GM18498 (cell line): ENCODE data around the gene PACS1.

ENCODE experiments used
- ATAC-seq: cut with Tn5 transposase; IDR thresholded peaks from one replicate; pipeline ENCODE4 v1.9.1; 2021; ENCODE audit warnings: mild to moderate bottlenecking, moderate library complexity; ENCODE audit not compliant: unreplicated experiment

PACS1 gene

GRCh38 chr11:66172146-66172545 lies 102.1 kb downstream of the PACS1 start:
- no peak for ATAC-seq

DNA sequence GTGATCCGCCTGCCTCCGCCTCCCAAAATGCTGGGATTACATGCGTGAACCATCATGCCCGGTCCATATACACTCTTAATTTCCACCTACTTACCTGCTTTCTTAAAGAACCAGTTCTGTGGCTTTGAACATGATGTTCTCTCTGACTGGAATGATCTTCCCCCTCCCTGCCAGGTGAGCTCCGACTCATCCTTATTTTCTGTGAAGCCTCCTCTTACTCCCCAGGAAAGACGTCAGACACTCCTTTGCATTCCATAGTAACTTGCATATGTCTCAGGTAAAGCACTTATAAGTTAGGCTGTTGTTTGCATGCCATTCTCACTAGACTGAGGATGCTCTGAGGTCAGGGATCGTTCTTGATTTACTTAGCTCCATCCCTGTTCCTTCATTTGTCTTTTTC lies 106.6 kb downstream of the PACS1 start:
- ATAC-seq: no peak

GRCh38 chr11:66178183-66178582 lies 108.1 kb downstream of the PACS1 start:
- ATAC-seq: no peak

DNA sequence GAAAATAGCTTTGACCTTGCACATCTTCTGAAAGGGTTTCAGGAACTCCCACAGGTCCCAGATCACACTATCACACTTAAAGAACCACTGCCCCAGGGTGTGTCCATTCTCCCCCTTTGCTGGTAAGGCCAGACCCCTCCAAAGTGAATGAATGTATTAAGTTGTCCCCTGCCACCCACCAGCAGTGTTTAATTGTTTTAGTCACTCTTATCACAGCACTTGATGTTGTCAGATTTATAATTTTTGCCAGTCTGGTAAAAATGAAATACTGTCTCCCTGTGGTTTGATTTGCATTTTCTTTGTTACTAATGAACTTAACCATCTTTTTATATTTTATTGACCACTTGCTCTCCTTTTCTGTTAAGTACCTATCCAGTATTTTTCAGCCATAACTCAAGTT lies 108.8 kb downstream of the PACS1 start:
- no peak for ATAC-seq

DNA sequence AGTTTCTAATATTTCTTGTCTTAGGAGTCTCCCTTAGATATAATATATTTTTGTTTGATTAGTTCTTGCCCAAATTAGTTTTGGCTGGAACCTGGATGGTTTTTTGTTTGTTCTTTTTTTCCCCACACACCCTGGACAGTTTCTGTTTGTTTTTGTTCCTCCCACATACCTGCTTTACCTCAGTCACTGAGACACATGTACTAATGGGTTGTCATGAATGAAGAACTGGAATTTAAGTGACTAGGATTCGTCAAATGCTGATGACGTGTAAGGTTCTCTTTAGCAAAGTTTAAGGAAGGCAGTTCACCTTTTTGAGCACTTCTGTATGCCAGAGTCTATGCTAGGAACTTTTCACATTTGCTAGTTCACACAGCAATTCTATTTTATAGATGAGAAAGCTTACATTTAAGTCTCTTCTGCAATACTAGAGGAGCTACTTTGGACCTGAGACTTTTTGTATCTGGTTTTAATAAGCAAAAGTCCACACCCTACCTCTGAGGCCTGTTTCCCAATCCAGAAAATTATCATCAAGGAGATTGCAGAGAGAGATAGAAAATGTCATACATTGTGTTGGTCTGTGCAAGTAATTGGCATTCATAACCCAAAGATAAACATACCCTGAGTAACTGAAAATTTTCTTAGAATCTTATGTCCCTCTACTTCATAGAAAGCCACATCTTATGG lies 111.7 kb downstream of the PACS1 start:
- ATAC-seq: no peak

GRCh38 chr11:66183494-66184048 lies 113.5 kb downstream of the PACS1 start:
- ATAC-seq: no peak

DNA sequence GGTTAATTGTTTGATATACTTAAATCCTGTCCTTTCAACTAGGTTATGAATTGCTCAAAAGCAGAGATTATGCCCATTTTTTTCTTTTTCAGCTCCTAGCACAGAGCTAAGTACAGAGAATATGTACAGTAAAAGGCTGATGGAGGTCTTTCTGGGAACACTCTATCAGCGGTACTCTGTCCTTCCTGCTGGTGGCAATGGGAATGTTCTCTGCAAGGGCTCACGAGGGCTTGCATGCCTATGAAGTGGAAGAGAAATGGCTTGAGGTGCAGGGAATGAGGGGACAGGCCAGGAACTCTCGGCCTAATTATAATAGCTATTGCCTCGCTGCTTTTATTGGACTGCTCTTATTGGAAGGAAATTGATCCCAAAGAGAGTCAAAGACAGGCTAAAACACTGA lies 114.7 kb downstream of the PACS1 start:
- no peak for ATAC-seq

DNA sequence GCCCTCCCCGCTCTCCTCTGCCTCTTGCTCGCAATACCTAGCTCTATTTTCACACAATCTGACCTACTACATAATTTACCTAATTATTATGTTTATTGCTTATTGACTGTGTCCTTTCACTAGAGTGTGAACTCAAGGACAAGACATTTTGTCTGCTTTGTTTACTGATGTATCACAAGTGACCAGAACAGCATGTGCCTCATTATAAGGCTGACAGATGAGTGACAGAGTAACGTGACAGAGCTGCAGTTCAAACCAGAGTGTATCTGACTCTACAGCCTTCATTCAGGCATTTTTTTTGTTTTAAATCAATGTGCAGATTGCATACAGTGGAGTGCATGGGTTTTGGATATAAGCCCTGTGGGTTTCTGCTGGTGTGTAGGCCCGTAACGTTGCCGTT lies 116.4 kb downstream of the PACS1 start:
- no peak for ATAC-seq

GRCh38 chr11:66187453-66187852 lies 117.4 kb downstream of the PACS1 start:
- no peak for ATAC-seq

DNA sequence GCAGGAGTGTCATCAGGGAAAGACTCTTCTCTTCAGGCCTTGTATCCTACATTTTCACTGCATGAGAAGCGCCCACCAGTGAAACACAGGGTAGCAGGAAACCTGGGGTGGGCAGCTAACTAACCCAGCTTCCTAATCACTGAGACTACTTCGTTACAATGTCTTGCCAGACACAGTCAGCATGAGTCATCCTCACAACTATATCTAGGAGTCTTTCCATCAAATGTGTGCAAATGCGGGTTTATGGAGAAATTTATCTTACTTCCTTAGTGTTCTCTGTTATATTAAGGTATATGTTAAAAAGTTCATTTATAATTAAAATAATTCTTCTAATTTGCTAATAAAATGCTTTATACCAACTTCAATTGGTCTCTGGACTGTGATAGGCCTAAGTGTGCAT lies 118.5 kb downstream of the PACS1 start:
- ATAC-seq: no peak

- ATAC-seq: no peak
Observed at GRCh38 chr11:66189031-66189745, 119.1 kb downstream of the PACS1 start.

- no peak for ATAC-seq
Observed at GRCh38 chr11:66190786-66191185, 120.7 kb downstream of the PACS1 start.

- no peak for ATAC-seq
Observed at GRCh38 chr11:66192181-66192863, 122.2 kb downstream of the PACS1 start.

- no peak for ATAC-seq
Observed at GRCh38 chr11:66194391-66194790, 124.3 kb downstream of the PACS1 start.

- no peak for ATAC-seq
Observed at GRCh38 chr11:66195867-66196266, 125.8 kb downstream of the PACS1 start.

DNA sequence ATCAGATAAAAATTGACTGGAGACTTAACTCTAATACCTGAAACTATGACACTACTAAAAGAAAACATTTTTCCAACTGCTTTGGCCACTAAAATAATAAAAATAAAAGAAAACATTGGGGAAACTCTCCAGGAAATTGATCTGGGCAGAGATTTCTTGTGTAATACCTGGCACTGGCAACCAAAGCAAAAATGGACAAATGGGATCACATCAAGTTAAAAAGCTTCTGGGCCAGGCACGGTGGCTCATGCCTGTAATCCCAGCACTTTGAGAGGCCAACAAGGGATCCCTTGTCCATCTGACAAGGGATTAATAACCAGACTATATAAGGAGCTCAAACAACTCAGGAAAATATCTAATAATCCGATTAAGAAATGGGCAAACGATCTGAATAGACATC lies 133.8 kb downstream of the PACS1 start:
- ATAC-seq: no peak

GRCh38 chr11:66204412-66204811 lies 134.3 kb downstream of the PACS1 start:
- ATAC-seq: no peak

- ATAC-seq: no peak
Observed at GRCh38 chr11:66207816-66208215, 137.7 kb downstream of the PACS1 start.

GRCh38 chr11:66211100-66211499 lies 141.0 kb downstream of the PACS1 start:
- ATAC-seq: no peak

GRCh38 chr11:66216911-66217310 lies 146.8 kb downstream of the PACS1 start:
- no peak for ATAC-seq

DNA sequence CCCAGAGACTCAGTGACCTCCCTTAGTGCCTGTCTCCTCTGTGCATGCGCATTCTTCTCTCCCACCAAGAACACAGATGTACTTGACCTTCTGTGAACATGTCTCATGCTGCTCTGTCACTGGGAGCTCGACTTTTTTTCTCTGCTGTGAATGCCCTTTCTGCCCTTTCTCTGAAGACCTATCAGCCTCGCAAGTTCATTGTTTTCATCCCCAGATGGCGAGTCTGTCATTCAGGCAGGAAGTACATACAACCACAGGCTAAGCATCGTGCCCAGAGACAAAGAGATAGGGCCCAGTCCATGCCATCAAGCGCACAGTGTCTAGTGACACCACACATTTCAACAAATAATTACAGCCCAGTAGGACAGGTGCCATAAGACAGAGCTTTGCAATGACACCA lies 148.0 kb downstream of the PACS1 start:
- no peak for ATAC-seq
